ENCODE data around the gene ABHD14A.

DNA sequence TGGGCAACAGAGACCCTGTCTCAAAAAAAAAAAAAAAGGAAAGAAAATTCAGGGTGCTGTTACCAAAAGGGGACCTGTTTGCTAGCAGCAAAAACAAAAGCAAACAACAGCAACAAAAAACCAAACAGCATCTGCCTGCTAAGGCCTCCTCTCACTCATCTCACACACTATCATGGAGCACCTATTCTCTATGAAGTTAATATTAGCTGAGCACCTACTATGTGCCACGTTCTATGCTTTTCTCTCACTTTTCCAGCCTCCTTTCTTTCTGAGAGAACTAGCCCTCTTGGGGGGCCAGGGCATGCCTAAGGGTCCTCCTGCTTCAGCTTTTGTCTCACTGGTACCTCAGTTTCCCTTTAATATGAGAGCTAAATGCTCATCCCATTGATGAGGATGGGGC, 20.2 kb upstream of the ABHD14A start:
- TF ChIP-seq, protein P1, sequence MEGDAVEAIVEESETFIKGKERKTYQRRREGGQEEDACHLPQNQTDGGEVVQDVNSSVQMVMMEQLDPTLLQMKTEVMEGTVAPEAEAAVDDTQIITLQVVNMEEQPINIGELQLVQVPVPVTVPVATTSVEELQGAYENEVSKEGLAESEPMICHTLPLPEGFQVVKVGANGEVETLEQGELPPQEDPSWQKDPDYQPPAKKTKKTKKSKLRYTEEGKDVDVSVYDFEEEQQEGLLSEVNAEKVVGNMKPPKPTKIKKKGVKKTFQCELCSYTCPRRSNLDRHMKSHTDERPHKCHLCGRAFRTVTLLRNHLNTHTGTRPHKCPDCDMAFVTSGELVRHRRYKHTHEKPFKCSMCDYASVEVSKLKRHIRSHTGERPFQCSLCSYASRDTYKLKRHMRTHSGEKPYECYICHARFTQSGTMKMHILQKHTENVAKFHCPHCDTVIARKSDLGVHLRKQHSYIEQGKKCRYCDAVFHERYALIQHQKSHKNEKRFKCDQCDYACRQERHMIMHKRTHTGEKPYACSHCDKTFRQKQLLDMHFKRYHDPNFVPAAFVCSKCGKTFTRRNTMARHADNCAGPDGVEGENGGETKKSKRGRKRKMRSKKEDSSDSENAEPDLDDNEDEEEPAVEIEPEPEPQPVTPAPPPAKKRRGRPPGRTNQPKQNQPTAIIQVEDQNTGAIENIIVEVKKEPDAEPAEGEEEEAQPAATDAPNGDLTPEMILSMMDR (IDR thresholded peaks at IDR 0.05; ENCODE audit: low read length) = no peak
- no peak for TF ChIP-seq EZH2 (optimal IDR thresholded peaks at IDR 0.05; ENCODE audit: low read depth, low read length)

Data from MM.1S (cell line).